SU-DHL-6 (cell line): ENCODE data around the gene MACROH2A2.

Experiments
- EZH2phosphoT487 ChIP-seq: fragments of 200-600 bp; sonication (generic), shearing (Covaris generic); conservative IDR thresholded peaks from 2 replicates; pipeline ENCODE4 v1.6.1; 2018; ENCODE audit warnings: mild to moderate bottlenecking, antibody characterized with exemption, low read length, moderate library complexity, mixed read lengths
- TF ChIP-seq, protein P1 (sequence below): fragments of 200-600 bp; sonication (generic); IDR thresholded peaks from one replicate; pipeline ENCODE4 v1.5.1; 2017; ENCODE audit warnings: antibody characterized with exemption, mild to moderate bottlenecking, low read length, moderate library complexity; ENCODE audit not compliant: insufficient read depth, poor library complexity, severe bottlenecking

DNA sequence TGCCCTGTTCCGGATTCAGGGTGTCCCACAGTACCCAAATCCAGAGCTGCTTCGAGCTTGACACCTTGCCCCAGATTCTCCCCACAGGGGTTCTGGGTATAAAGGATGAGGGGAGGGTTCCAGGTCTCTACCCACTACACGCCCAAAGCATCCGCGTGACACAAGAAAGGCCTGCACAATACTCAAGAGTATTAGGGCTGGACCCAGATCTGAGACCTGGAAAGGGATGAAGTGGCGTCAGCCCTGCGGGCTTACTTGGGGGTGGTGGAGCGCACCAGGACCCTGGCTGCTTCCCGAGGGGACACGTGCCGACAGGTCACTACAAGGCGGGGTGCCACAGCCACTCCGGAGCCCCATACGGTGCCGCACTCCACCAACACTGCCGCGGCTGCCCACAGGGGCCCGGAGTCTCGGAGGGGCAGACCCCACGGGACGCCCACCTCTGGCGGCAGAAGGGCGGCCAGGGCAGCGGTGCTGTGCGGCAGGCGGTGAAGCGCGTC, 92.6 kb downstream of the MACROH2A2 start:
- TF ChIP-seq, protein P1, sequence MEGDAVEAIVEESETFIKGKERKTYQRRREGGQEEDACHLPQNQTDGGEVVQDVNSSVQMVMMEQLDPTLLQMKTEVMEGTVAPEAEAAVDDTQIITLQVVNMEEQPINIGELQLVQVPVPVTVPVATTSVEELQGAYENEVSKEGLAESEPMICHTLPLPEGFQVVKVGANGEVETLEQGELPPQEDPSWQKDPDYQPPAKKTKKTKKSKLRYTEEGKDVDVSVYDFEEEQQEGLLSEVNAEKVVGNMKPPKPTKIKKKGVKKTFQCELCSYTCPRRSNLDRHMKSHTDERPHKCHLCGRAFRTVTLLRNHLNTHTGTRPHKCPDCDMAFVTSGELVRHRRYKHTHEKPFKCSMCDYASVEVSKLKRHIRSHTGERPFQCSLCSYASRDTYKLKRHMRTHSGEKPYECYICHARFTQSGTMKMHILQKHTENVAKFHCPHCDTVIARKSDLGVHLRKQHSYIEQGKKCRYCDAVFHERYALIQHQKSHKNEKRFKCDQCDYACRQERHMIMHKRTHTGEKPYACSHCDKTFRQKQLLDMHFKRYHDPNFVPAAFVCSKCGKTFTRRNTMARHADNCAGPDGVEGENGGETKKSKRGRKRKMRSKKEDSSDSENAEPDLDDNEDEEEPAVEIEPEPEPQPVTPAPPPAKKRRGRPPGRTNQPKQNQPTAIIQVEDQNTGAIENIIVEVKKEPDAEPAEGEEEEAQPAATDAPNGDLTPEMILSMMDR, result no peak
- TF ChIP-seq EZH2phosphoT487, result no peak
